Vagina (tissue), 2 donors: Measurements from ENCODE around the gene PAX2. TPM values are rescaled to one million over a fixed set of nuclear protein-coding genes. Genes with fewer than 3 reads are reported as not detected.

Experiments used
- DNase-seq, 2 donors: peaks; one replicate each; pipeline ENCODE4 v3.0.0-alpha.2; 2017; ENCODE audit errors: extremely low spot score in 2 of 2
- H3K27ac ChIP-seq: fragments of 200-600 bp; sonication (generic); one replicate; pipeline ENCODE4 v1.5.1; 2019
- H3K27me3 ChIP-seq: fragments of 200-600 bp; sonication (generic); one replicate; pipeline ENCODE4 v1.5.1; 2019
- H3K36me3 ChIP-seq, 2 donors: fragments of 200-600 bp; sonication (generic); one replicate each; pipeline ENCODE4 v1.5.1; 2017 to 2019
- H3K4me1 ChIP-seq: fragments of 200-600 bp; sonication (generic); one replicate; pipeline ENCODE4 v1.5.1; 2019
- H3K4me3 ChIP-seq, 2 donors: fragments of 200-600 bp; sonication (generic); 1 replicate in 1 of 2; 2 replicates in 1 of 2; pipeline ENCODE4 v1.5.1; 2016 to 2019
- H3K9me3 ChIP-seq: fragments of 200-600 bp; sonication (generic); one replicate; pipeline ENCODE4 v1.5.1; 2019
- POLR2A ChIP-seq, 2 donors: fragments of 450-650 bp; IDR thresholded peaks; one replicate each; pipeline ENCODE4 v1.6.1; 2017; ENCODE audit warnings: antibody characterized with exemption in 2 of 2, mild to moderate bottlenecking in 2 of 2, moderate library complexity in 2 of 2
- POLR2AphosphoS5 ChIP-seq, 2 donors: sonication (generic); formaldehyde crosslinking; IDR thresholded peaks; one replicate each; pipeline ENCODE4 v1.9.0; 2017; ENCODE audit warnings: antibody characterized with exemption in 2 of 2, mild to moderate bottlenecking in 2 of 2, low read depth in 1 of 2; ENCODE audit not compliant: insufficient read depth in 1 of 2
- intact Hi-C: fragments of 100-400 bp; cut with DNase I; formaldehyde crosslinking; loops from one replicate; pipeline ENCODE4 v1.15.1; 2023
- total RNA-seq: library from RNA; depleted of rRNA; stranded (reverse); fragments of >200 nt; gene quantifications from one replicate; pipeline ENCODE4 v1.2.3, GENCODE V29; 2016
- TF ChIP-seq, protein P1 (sequence below), 3 experiments: fragments of 450-650 bp in 2 of 3; fragments of 200-600 bp in 1 of 3; sonication (generic) in 1 of 3; IDR thresholded peaks; one replicate each; pipeline ENCODE4 v1.5.1; 2017 to 2019; ENCODE audit warnings: antibody characterized with exemption in 3 of 3, mild to moderate bottlenecking in 2 of 3, moderate library complexity in 2 of 3

The PAX2 gene
- total RNA-seq, 1 donor from 2014 or later = not detected

DNA sequence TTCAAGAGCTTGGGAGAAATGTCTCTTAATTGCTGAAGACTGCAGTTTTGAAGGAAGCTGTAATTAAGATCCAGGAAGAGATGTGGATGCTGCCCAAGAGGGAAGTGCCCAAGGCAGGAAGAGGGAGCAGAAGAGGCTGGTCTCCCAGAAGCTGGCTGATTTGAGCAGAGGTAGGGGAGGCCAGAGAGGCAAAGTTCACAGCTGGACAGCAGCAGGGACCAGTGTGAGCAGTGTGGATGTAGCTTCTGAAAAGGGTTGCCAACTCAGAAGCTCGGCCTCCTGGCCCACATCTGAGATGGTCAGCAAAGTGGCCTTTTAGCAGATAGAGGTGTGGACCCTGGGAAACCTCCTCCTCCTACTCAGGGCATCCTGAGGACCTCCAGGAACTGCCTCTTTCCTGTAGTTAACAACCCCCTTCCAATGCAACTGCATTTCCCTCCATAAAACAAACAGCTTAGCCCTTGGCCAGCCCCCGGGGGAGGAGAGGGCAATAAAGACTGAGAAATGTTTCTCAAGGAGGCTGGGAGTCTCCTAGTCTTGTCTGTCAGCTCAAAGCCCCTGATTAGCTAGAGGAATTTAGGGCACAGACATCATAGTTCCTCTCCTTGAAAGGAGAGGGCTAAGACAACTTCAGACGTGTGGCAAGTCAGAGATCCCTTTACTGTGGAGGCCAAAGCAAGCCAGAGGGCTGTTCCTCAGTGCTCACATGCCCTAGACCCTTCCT lies 69.5 kb downstream of the PAX2 start:
- intact Hi-C loops = no loop called here
- no peak for DNase-seq
- peaks cover 3% of the 10 kb centered on the region for H3K27me3 ChIP-seq
- no peak overlapping the region for H3K27ac ChIP-seq
- H3K4me1 ChIP-seq = no peaks in the 10 kb centered on the region
- TF ChIP-seq, protein P1, sequence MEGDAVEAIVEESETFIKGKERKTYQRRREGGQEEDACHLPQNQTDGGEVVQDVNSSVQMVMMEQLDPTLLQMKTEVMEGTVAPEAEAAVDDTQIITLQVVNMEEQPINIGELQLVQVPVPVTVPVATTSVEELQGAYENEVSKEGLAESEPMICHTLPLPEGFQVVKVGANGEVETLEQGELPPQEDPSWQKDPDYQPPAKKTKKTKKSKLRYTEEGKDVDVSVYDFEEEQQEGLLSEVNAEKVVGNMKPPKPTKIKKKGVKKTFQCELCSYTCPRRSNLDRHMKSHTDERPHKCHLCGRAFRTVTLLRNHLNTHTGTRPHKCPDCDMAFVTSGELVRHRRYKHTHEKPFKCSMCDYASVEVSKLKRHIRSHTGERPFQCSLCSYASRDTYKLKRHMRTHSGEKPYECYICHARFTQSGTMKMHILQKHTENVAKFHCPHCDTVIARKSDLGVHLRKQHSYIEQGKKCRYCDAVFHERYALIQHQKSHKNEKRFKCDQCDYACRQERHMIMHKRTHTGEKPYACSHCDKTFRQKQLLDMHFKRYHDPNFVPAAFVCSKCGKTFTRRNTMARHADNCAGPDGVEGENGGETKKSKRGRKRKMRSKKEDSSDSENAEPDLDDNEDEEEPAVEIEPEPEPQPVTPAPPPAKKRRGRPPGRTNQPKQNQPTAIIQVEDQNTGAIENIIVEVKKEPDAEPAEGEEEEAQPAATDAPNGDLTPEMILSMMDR (IDR thresholded peaks at IDR 0.05) = no peak
- TF ChIP-seq POLR2A (IDR thresholded peaks at IDR 0.05) = no peak
- no peaks in the 10 kb centered on the region for H3K9me3 ChIP-seq
- H3K36me3 ChIP-seq = no peaks in the 10 kb centered on the region
- H3K4me3 ChIP-seq = no peak overlapping the region

- H3K27ac ChIP-seq = no peak overlapping the region
- DNase-seq = no peak
- no peak overlapping the region for H3K4me3 ChIP-seq
- intact Hi-C loops = no loop called here
- TF ChIP-seq, protein P1 (IDR thresholded peaks at IDR 0.05) = no peak
- TF ChIP-seq POLR2A (IDR thresholded peaks at IDR 0.05) (no peak), POLR2AphosphoS5 (IDR thresholded peaks at IDR 0.05; ENCODE audit: insufficient read depth in 1 of 2, low read depth in 1 of 2) (no peak)
- H3K4me1 ChIP-seq = no peaks in the 10 kb centered on the region
- H3K9me3 ChIP-seq = no peaks in the 10 kb centered on the region
- H3K36me3 ChIP-seq = no peaks in the 10 kb centered on the region
- peaks cover 3% of the 10 kb centered on the region for H3K27me3 ChIP-seq
Measured at GRCh38 chr10:100816671-100817070, 71.3 kb downstream of the PAX2 start.

DNA sequence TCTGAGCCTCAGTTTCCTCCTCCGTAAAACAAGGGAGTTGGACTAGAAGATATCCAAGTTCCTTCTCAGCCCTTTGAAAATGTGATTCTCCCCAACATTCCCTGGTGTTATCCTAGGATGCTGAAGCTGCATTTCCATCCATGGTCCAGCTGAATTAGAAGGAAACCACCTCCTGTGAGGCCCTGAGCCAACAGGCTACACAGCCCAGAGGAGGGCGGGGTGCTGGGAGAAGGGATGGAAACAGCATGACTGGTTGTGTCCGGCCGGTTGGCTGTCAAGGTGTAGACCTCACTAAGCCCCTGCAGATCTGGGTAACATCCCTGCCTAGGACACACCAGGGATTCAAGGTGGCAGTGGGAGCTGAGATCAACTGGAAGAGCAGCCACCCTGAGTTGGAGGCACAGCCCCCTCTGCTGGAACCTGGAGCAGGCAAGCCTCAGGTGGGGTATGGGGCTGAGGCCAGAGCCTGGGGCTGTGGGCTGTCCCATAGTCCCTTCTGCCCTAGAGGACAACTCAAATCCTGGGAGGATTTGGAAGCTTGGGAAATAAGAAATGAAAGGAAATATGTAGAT lies 72.0 kb downstream of the PAX2 start:
- intact Hi-C loops = no loop called here
- DNase-seq = no peak
- H3K36me3 ChIP-seq = no peaks in the 10 kb centered on the region
- H3K27me3 ChIP-seq = peaks cover 3% of the 10 kb centered on the region
- H3K9me3 ChIP-seq = no peaks in the 10 kb centered on the region
- H3K27ac ChIP-seq = no peak overlapping the region
- no peak overlapping the region for H3K4me3 ChIP-seq
- TF ChIP-seq POLR2A (IDR thresholded peaks at IDR 0.05) (no peak), POLR2AphosphoS5 (IDR thresholded peaks at IDR 0.05; ENCODE audit: insufficient read depth in 1 of 2, low read depth in 1 of 2) (no peak)
- TF ChIP-seq, protein P1 (IDR thresholded peaks at IDR 0.05) = no peak
- H3K4me1 ChIP-seq = no peaks in the 10 kb centered on the region

DNA sequence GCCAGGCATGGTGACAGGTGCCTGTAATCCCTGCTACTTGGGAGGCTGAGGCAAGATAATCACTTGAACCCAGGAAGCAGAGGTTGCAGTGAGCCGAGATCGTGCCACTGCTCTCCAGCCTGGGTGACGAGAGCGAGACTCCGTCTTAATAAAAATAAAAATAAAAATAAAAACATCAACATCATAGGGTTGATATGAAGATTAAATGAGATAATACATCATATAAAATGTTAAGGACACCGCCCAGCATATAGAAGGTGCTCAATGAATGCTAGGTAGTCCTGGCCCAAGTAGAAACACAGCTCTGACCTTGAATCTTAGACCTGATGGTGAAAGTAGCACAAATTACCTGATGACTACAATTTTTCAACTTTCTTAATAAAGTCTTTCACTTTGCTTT lies 74.0 kb downstream of the PAX2 start:
- Histone ChIP-seq H3K4me1 (no peaks in the 10 kb centered on the region), H3K36me3 (no peaks in the 10 kb centered on the region), H3K9me3 (no peaks in the 10 kb centered on the region), H3K27ac (no peak overlapping the region), H3K4me3 (no peak overlapping the region), H3K27me3 (peaks cover 3% of the 10 kb centered on the region)
- intact Hi-C loops = no loop called here
- TF ChIP-seq, protein P1 (IDR thresholded peaks at IDR 0.05) = no peak
- TF ChIP-seq POLR2A (IDR thresholded peaks at IDR 0.05) = no peak
- no peak for TF ChIP-seq POLR2AphosphoS5 (IDR thresholded peaks at IDR 0.05; ENCODE audit: insufficient read depth in 1 of 2, low read depth in 1 of 2)
- no peak for DNase-seq

DNA sequence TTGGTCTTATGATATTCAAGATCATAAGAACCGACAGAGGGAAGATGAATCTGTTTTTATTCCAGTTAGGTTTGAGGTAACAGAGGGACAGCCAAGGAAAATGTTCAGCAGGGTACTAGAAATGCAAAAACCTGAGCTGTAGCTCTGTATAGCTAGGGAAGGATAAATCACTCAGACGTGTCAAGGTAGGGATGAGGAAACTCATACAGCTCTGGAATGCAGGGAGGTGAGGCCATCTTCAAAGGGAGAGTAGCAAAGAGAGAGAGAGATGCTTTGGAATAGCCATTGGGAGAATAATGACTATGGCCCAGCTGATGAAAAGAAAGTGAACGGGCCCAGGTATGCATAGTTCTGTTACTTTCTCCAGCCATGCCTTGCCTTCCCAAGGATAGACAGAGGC lies 77.8 kb downstream of the PAX2 start:
- intact Hi-C loops = no loop called here
- no peak for DNase-seq
- Histone ChIP-seq H3K4me3 (no peak overlapping the region), H3K27me3 (peaks cover 16% of the 10 kb centered on the region), H3K4me1 (peaks cover 21% of the 10 kb centered on the region), H3K36me3 (no peaks in the 10 kb centered on the region), H3K27ac (no peak overlapping the region), H3K9me3 (no peaks in the 10 kb centered on the region)
- TF ChIP-seq POLR2AphosphoS5 (IDR thresholded peaks at IDR 0.05; ENCODE audit: insufficient read depth in 1 of 2, low read depth in 1 of 2) = no peak
- TF ChIP-seq POLR2A (IDR thresholded peaks at IDR 0.05) = no peak
- TF ChIP-seq, protein P1 (IDR thresholded peaks at IDR 0.05) = no peak
